Large intestine (tissue), 3 donors: ENCODE measurements around the gene AKR7A2. TPM values are rescaled to one million over a fixed set of nuclear protein-coding genes. Genes with fewer than 3 reads are reported as not detected.
"Not testable (repeated sequence)": the region's sequence is repeated elsewhere in the genome, so short reads cannot be mapped to it uniquely, and the experiment has no call there.

ENCODE experiments used
- DNase-seq, 2 donors: peaks; one replicate each; pipeline versions ENCODE4 v3.0.0 to v3.0.0-alpha.2; 2013
- H3K27ac ChIP-seq: one replicate; pipeline ENCODE4 v1.5.1; 2013; ENCODE audit warnings: low read length
- H3K27me3 ChIP-seq: 2 replicates; pipeline ENCODE4 v1.6.1; 2013; ENCODE audit warnings: low read length; ENCODE audit not compliant: control insufficient read depth, insufficient read depth
- H3K36me3 ChIP-seq: 2 replicates; pipeline ENCODE4 v1.6.1; 2013; ENCODE audit warnings: low read length; ENCODE audit not compliant: control insufficient read depth, insufficient read depth
- H3K4me1 ChIP-seq: one replicate; pipeline ENCODE4 v1.6.1; 2013; ENCODE audit warnings: low read length; ENCODE audit not compliant: control insufficient read depth, insufficient read depth
- H3K4me3 ChIP-seq: one replicate; pipeline ENCODE4 v1.5.1; 2013; ENCODE audit warnings: low read length
- H3K9me3 ChIP-seq: one replicate; pipeline ENCODE4 v1.6.1; 2013; ENCODE audit warnings: mild to moderate bottlenecking, low read depth, low read length, moderate library complexity; ENCODE audit not compliant: control insufficient read depth
- WGBS: methylation state at CpG from one replicate; pipeline ENCODE4 v1.1.5; 2013; ENCODE audit warnings: low lambda C conversion rate; ENCODE audit not compliant: insufficient coverage; 5-methylcytosine and 5-hydroxymethylcytosine counted together
- polyA plus RNA-seq: library from polyadenylated mRNA; unstranded; fragments of 120-200 nt; gene quantifications from one replicate; pipeline ENCODE4 v1.2.1, GENCODE V29; 2013

The AKR7A2 gene
- polyA plus RNA-seq, 1 donor: 94.4 TPM

- no CpG with 5 or more reads among the region's 10 CpGs for WGBS
- H3K27ac ChIP-seq: peak overlapping the region; percentile 20
Measured at GRCh38 chr1:19307794-19308508, 4.0 kb downstream of the AKR7A2 start.

GRCh38 chr1:19306941-19307340 is 5.0 kb downstream of the AKR7A2 start:
- WGBS: no CpG with 5 or more reads among the region's 6 CpGs
- Histone ChIP-seq H3K4me1 (peaks cover 20% of the 10 kb centered on the region), H3K27me3 (no peaks in the 10 kb centered on the region), H3K4me3 (no peak overlapping the region), H3K9me3 (no peaks in the 10 kb centered on the region), H3K36me3 (peaks cover 70% of the 10 kb centered on the region), H3K27ac (no peak overlapping the region)
- no peak for DNase-seq

More at GRCh38 chr1:19307794-19308508, 4.0 kb downstream of the AKR7A2 start:
- H3K9me3 ChIP-seq: no peaks in the 10 kb centered on the region
- H3K4me1 ChIP-seq: peaks cover 25% of the 10 kb centered on the region
- DNase-seq: peak; percentile 37 to 58
- peaks cover 61% of the 10 kb centered on the region for H3K36me3 ChIP-seq
- no peaks in the 10 kb centered on the region for H3K27me3 ChIP-seq
- no peak overlapping the region for H3K4me3 ChIP-seq

GRCh38 chr1:19305880-19306279 is 6.1 kb downstream of the AKR7A2 start:
- no peaks in the 10 kb centered on the region for H3K27me3 ChIP-seq
- no peak for DNase-seq
- no peak overlapping the region for H3K27ac ChIP-seq
- WGBS: no CpG with 5 or more reads among the region's 11 CpGs
- peaks cover 20% of the 10 kb centered on the region for H3K4me1 ChIP-seq
- no peaks in the 10 kb centered on the region for H3K9me3 ChIP-seq
- peaks cover 70% of the 10 kb centered on the region for H3K36me3 ChIP-seq
- no peak overlapping the region for H3K4me3 ChIP-seq

GRCh38 chr1:19304081-19304480 is 7.9 kb downstream of the AKR7A2 start:
- H3K9me3 ChIP-seq, H3K4me3 ChIP-seq, H3K27me3 ChIP-seq, DNase-seq, H3K27ac ChIP-seq: not testable (repeated sequence)
- WGBS: no CpG with 5 or more reads among the region's 10 CpGs
- Histone ChIP-seq H3K36me3 (peaks cover 69% of the 10 kb centered on the region), H3K4me1 (peaks cover 16% of the 10 kb centered on the region)

- H3K27me3 ChIP-seq: no peaks in the 10 kb centered on the region
- H3K4me3 ChIP-seq: no peak overlapping the region
- H3K36me3 ChIP-seq: peaks cover 30% of the 10 kb centered on the region
- H3K9me3 ChIP-seq: peaks cover under 1% of the 10 kb centered on the region
- no peak for DNase-seq
- WGBS: no CpG with 5 or more reads among the region's 2 CpGs
- no peaks in the 10 kb centered on the region for H3K4me1 ChIP-seq
- no peak overlapping the region for H3K27ac ChIP-seq
Measured at GRCh38 chr1:19300211-19300610, 11.7 kb downstream of the AKR7A2 start.

GRCh38 chr1:19294638-19295037 is 17.3 kb downstream of the AKR7A2 start:
- WGBS: no CpG with 5 or more reads among the region's 2 CpGs
- H3K4me3 ChIP-seq: no peak overlapping the region
- H3K4me1 ChIP-seq: peaks cover 2% of the 10 kb centered on the region
- H3K27me3 ChIP-seq: no peaks in the 10 kb centered on the region
- H3K36me3 ChIP-seq: no peaks in the 10 kb centered on the region
- no peak overlapping the region for H3K27ac ChIP-seq
- no peak for DNase-seq
- peaks cover 23% of the 10 kb centered on the region for H3K9me3 ChIP-seq

- peaks cover 13% of the 10 kb centered on the region for H3K9me3 ChIP-seq
- peak overlapping the region; percentile 49 for H3K4me3 ChIP-seq
Measured at GRCh38 chr1:19289244-19289643, 22.7 kb downstream of the AKR7A2 start.

GRCh38 chr1:19288324-19289241 is 23.4 kb downstream of the AKR7A2 start, which contains the start of gene AKR7A3:
Gene AKR7A3, minus strand, starts transcription at chr1:19288770. Its CDS starts 61 bp downstream, at chr1:19288709.
- H3K27me3 ChIP-seq, H3K27ac ChIP-seq, H3K36me3 ChIP-seq: not testable (repeated sequence)
- no CpG with 5 or more reads among the region's 82 CpGs for WGBS
- peaks cover 19% of the 10 kb centered on the region for H3K4me1 ChIP-seq
- peaks cover 13% of the 10 kb centered on the region for H3K9me3 ChIP-seq
- peak within 1 kb of the TSS; percentile 49 for H3K4me3 ChIP-seq
- DNase-seq: peak; percentile 66 to 82

More at GRCh38 chr1:19289244-19289643, 22.7 kb downstream of the AKR7A2 start:
- WGBS: no CpG with 5 or more reads among the region's 2 CpGs
- Histone ChIP-seq H3K36me3 (no peaks in the 10 kb centered on the region), H3K27ac (no peak overlapping the region), H3K4me1 (peaks cover 19% of the 10 kb centered on the region), H3K27me3 (peaks cover 3% of the 10 kb centered on the region)
- DNase-seq: no peak

GRCh38 chr1:19287436-19288185 is 24.3 kb downstream of the AKR7A2 start:
- Histone ChIP-seq H3K9me3 (peaks cover 6% of the 10 kb centered on the region), H3K27ac (no peak overlapping the region), H3K36me3 (no peaks in the 10 kb centered on the region), H3K4me1 (peaks cover 19% of the 10 kb centered on the region), H3K27me3 (peaks cover 3% of the 10 kb centered on the region), H3K4me3 (no peak overlapping the region)
- no CpG with 5 or more reads among the region's 13 CpGs for WGBS
- DNase-seq: no peak

GRCh38 chr1:19285807-19286206 is 26.1 kb downstream of the AKR7A2 start:
- not testable (repeated sequence) for H3K9me3 ChIP-seq, H3K36me3 ChIP-seq, DNase-seq, H3K4me3 ChIP-seq, H3K27me3 ChIP-seq
- Histone ChIP-seq H3K4me1 (peaks cover 19% of the 10 kb centered on the region), H3K27ac (peak overlapping the region; percentile 31)
- WGBS: no CpG with 5 or more reads among the region's 3 CpGs
